Renal cortex interstitium (tissue), 11 donors: ENCODE measurements around the gene DIP2C. TPM values are rescaled to one million over a fixed set of nuclear protein-coding genes. Genes with fewer than 3 reads are reported as not detected.

Experiments used
- DNase-seq, 11 donors: peaks; one replicate each; pipeline ENCODE4 v3.0.0-alpha.2; 2013; ENCODE audit warnings: low read depth in 9 of 11, low spot score in 4 of 11; ENCODE audit errors: extremely low read depth in 1 of 11
- polyA plus RNA-seq, 3 donors: library from polyadenylated mRNA; unstranded; fragments of 120-200 nt; gene quantifications; one replicate each; pipeline ENCODE4 v1.2.1, GENCODE V29; 2013; ENCODE audit not compliant: insufficient read length in 3 of 3

Gene DIP2C
- polyA plus RNA-seq, 3 donors: 20.7 to 23.7 (median 23.4) TPM

GRCh38 chr10:556971-557637, 132.4 kb downstream of the DIP2C start:
- no peak for DNase-seq

DNA sequence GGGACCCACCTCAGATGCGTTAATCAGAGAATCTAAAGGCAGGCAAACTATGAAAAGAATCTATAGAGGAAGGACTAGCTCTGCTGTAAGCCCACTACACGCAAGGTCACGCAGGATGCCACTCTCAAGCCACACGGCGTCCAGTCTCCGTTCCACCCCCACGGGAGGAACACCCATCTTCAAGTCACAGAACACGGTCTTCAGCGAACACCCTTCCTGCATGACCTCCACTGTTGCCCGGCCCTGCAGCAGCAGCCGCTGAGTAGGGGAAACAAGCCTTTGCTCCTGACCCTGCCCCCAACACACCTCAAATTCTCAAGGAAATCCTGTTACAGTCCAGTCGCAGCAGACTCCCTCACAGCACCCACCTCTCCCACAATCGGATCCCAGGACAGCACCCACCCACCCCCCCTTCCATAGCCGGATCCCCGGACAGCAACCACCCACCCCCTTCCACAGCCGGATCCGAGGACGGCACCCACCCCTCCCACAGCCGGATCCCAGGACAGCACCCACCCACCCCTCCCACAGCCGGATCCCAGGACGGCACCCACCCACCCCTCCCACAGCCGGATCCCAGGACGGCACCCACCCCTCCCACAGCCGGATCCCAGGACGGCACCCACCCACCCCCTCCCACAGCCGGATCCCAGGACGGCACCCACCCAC, 133.7 kb downstream of the DIP2C start:
- DNase-seq: no peak

GRCh38 chr10:555281-555680, 134.2 kb downstream of the DIP2C start:
- no peak for DNase-seq

DNA sequence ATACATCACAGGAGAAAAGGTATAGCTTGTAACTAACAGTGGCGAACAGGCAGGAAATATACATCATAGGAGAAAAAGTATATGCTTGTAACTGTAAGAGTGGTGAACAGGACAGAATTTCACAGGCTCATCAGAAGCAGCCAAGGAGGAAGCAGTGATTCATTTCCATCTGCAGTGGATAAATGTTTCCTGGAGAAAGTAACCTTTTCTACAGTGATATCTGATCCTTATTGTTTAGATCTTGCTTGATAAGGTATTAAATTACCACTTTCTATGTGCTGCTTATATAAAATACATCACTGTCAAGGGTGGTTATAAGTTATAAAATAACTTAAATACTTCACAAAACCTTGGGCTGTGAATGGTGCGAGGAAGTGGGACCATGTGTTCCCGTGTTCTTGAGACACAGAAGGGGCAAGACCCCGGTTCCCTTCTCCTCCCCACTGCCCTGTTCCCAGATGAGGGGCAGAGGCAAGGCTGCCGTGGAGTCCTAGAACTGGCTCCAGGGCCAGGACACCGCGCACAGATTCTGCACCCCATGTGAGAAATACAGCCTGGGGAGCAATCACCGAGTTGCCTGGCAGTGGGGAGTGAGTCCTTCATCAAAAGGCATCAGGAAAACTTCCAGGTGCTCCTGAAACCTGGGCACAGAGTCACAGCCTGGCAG, 135.2 kb downstream of the DIP2C start:
- no peak for DNase-seq

DNA sequence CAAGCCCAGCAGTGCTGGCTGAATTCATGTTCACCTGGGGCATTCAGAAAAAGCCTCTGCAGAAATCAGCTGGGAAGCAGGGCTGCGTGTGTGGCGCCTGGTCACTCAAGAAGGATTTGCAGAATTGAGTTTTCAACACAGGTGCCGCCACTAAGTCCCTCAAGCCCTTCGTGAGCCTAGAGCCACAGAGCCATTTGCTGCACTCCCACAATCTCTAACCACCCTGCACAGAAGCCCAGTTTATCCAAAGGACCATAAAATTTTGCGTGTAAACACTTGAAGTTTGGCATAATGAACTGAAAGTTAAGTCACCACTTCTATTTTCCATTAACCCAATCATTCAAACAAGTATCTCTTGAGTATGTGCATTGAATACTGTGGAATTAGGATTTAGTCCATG, 136.2 kb downstream of the DIP2C start:
- no peak for DNase-seq

DNA sequence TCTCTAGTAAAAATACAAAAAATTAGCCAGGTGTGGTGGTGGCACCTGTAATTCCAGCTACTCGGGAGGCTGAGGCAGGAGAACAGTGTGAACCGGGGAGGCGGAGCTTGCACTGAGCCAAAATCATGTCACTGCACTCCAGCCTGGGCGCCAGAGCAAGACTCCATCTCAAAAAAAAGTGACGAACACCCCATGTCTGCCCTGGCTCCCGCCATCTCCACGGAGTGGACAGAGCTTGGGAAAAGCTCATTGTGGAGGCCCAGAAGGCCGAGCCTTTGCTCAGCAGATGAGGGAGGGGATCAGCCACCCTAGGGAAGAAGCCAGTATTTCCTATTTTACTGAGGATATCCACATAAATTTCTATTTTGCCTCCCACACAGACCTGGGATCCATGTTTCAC, 136.8 kb downstream of the DIP2C start:
- no peak for DNase-seq

DNA sequence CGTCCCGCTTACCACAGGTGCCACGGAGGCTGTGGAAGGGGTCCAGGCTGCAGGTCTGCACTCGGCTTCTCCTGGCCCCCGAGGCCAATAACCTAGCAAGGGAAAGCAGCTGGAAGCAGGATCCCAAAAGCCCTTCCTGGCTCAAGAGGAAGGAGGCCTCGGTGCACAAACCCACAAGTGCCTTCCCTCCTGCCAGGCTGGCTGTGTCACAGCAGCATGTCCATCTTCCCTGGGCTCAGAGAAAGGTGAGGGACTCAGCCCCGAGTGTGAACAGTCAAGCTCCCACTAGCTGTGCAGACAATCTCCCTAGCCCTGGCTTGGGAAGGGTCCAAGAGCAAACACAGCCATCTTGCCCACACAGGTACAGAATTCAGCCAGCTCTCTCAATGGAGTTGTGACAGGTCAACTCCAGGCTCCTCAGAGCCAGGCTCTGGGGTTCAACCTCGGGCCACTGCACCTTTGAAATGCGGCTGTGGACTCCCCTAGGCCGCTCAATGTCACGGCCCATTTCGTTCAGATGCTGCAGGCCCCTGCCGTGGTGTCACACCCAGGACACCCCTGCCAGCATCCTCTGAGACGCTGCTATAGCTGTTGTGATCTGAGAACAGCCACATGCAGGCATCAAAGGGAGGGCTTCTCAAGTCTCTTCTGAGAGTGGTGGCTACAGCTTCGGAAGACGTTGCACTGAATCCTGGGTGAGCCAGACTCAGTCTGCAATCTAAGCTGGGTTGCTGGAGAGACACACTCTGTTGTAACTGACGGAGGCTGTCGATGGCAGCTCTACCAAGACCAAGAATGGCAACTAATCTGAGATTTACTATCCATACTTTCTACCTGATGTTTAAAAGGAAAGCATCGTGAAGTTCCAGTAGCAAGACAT, 137.9 kb downstream of the DIP2C start:
- no peak for DNase-seq

DNA sequence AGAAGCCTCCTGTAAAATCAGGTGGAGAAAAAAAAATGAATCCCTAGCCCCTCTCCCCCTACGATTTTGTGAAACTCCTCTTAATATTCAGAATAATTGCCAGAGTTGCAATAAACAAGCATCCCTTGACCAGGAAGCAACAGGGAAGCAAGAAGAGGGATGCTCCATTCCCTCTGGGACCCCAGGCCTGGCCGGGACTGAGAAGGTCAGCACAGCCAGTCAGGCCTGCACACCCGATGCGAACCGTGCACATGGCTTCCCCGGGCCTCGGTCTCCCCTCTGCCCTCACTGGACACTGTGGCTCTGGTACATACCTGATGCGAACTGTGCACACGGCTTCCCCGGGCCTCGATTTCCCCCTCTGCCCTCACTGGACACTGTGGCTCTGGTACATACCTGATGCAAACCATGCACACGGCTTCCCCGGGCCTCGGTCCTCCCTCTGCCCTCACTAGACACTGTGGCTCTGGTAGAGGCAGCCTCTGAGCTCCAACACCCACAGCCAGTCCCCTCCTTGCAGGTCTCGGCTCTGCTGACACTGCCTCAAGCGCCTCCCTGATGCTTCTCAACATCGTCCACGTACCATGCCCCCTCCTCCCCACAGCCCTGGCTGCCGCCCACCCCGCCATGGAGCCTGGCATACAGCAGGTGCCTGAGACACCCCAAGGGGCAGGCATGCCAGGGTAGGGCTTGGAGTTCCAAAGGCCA, 138.6 kb downstream of the DIP2C start:
- no peak for DNase-seq

DNA sequence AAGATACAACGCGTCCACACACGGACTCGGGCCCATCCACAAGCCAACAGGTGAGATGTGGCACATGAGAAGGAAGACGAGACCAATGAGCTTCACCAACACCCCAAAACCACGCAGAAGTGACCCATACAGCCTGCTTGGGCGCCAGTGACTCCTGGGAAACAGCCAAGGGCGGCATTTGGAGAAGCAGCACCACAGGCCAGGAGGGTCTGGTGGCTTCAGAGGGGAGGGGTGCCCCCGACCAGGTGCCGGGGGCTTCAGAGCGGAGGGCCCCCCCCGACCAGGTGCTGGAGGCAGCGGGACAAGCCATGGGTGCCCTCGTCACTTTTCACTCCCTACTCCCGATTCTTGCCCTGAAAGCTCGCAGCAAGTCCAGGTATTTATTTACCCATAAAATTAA, 140.1 kb downstream of the DIP2C start:
- no peak for DNase-seq

DNA sequence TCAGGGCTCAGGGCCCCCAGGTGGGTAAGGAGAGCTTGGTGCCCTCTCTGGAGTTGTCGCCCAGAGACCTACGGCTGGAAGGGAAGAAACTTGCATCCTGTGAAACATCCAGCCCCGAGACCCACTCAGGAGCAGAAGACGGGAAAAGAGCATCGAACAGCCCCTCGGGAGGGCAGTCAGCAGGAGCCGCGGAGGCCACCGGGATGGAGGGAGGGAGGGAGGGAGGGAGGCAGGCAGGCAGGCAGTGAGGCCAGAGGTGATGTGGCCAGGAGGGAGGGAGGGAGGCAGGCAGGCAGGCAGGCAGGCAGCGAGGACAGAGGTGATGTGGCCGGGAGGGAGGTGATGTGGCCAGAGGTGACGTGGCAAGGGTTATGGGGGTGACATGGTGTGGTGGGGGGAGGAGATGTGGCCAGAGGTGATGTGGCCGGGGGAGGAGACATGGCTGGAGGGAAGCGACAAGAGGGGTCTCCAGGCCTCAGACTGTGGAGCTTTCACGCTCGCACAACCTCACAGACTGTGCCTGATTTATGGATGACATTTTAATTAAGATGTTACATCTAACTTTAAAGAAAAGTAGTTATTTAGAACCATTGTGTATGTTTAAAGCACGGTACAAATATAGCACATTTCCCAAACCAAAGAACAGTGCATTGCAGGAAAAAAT, 141.1 kb downstream of the DIP2C start:
- no peak for DNase-seq

- DNase-seq: no peak
Observed at GRCh38 chr10:547591-548081, 141.8 kb downstream of the DIP2C start.

DNA sequence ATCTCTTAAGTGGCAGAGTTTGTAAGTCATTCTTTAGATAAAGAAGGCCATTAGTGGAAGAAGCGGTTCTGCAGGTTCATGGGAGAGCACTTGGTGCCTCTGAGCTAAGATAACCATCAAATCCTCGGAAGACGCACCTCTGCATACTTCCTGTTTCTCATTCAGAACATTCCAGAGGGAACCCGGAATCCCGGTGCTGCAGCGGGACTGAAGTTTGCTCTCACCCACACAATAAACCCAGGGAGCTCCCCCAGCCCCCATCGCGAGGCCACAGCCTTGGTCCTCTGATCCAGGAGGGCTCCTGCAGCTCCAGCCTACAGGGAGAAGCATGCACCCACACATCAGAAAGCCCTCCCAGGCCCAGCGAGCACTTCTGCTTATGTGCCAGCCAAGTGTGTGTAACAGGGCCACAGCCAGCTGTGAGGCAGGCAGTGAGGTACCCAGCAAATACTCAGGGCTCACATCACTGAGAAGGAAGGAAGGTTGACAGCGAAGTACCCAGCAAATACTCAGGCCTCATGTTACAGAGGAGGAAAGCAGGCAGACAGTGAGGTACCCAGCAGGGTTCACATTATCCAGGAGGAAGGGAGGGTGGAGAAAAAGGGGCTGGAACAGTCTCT, 142.4 kb downstream of the DIP2C start:
- no peak for DNase-seq

GRCh38 chr10:546451-546850, 143.0 kb downstream of the DIP2C start:
- no peak for DNase-seq

- DNase-seq: no peak
Observed at GRCh38 chr10:543862-544822, 145.3 kb downstream of the DIP2C start.

DNA sequence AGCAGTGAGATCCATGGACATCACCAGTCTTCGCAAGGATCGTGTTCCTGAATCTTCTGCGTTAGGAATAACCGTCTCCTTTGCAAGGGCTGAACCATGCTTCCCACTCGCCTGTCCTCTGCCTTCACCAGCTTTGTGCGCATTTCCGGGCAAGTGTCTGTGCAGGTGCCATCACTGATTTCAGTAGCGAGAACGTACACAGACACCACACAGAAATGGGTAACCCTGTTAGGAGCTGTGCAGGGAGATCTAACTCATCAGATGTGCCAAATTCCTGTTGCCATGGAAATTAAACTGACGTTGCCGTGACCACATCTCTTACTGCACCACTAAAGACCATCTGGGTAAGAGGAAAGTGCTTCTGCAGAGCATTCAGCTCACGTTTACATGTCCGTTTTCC, 146.3 kb downstream of the DIP2C start:
- no peak for DNase-seq

DNA sequence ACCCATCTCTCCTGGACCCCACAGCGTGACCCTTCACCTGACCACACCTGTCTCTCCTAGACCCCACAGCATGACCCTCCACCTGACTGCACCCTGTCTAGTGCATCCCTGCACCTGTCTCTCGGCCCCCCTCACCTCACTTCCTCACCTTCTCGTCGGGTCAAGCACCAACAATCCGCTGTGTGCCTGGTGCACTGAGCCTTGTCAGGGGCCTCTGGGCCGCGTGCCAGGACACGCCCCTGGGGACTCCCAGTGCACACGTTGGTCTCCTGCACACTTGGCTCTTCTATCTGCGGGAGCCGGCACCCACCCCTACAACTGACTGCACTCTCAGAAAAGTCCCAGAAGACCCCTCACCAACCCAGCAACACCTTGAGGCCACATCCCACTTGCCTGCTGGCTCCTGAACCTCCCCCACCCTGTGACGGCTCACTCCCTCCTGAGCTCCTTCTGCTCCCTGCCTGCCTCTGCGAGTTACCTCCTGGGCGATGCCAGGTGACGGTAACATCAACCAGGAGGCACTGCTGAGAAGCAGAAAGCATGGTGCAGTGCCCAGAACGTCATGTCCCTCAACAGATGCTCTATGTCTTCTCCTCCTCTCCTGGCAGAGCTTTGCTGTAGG, 147.6 kb downstream of the DIP2C start:
- DNase-seq: peak in 1 of 11 donors; percentile 45
